Neuron (in vitro differentiated cells): ENCODE measurements around the gene TBXAS1.

Source experiments
- H2AFZ ChIP-seq: one replicate; pipeline ENCODE4 v1.6.1; 2013; ENCODE audit warnings: low read depth, mild to moderate bottlenecking, inconsistent platforms, low read length, moderate library complexity
- H3K27me3 ChIP-seq: one replicate; pipeline ENCODE4 v1.6.1; 2013; ENCODE audit warnings: low read length; ENCODE audit not compliant: insufficient read depth
- H3K36me3 ChIP-seq: one replicate; pipeline ENCODE4 v1.6.1; 2013; ENCODE audit warnings: low read length; ENCODE audit not compliant: insufficient read depth
- H3K4me1 ChIP-seq: one replicate; pipeline ENCODE4 v1.6.1; 2013; ENCODE audit warnings: low read length; ENCODE audit not compliant: insufficient read depth
- H3K4me3 ChIP-seq: 2 replicates; pipeline ENCODE4 v1.5.1; 2013; ENCODE audit warnings: mild to moderate bottlenecking, low read length, moderate library complexity
- H3K9me3 ChIP-seq: one replicate; pipeline ENCODE4 v1.6.1; 2013; ENCODE audit warnings: low read length

Gene TBXAS1

GRCh38 chr7:139959718-139960117 is 130.7 kb downstream of the TBXAS1 start:
- Histone ChIP-seq H3K4me3 (no peak overlapping the region), H2AFZ (no peak overlapping the region), H3K9me3 (no peaks in the 10 kb centered on the region), H3K4me1 (no peaks in the 10 kb centered on the region), H3K27me3 (no peaks in the 10 kb centered on the region), H3K36me3 (no peaks in the 10 kb centered on the region)

GRCh38 chr7:139960157-139960556 is 131.1 kb downstream of the TBXAS1 start:
- no peaks in the 10 kb centered on the region for H3K27me3 ChIP-seq
- no peak overlapping the region for H2AFZ ChIP-seq
- no peaks in the 10 kb centered on the region for H3K4me1 ChIP-seq
- no peaks in the 10 kb centered on the region for H3K36me3 ChIP-seq
- H3K4me3 ChIP-seq: no peak overlapping the region
- H3K9me3 ChIP-seq: no peaks in the 10 kb centered on the region

- H3K27me3 ChIP-seq: no peaks in the 10 kb centered on the region
- H3K9me3 ChIP-seq: peaks cover 2% of the 10 kb centered on the region
- H3K36me3 ChIP-seq: no peaks in the 10 kb centered on the region
- peaks cover 5% of the 10 kb centered on the region for H3K4me1 ChIP-seq
- no peak overlapping the region for H2AFZ ChIP-seq
- H3K4me3 ChIP-seq: no peak overlapping the region
Measured at GRCh38 chr7:139965942-139966628, 137.0 kb downstream of the TBXAS1 start.

GRCh38 chr7:139966949-139967348 is 137.9 kb downstream of the TBXAS1 start:
- no peak overlapping the region for H2AFZ ChIP-seq
- H3K27me3 ChIP-seq: no peaks in the 10 kb centered on the region
- H3K4me1 ChIP-seq: peaks cover 12% of the 10 kb centered on the region
- peaks cover 2% of the 10 kb centered on the region for H3K9me3 ChIP-seq
- H3K4me3 ChIP-seq: no peak overlapping the region
- H3K36me3 ChIP-seq: no peaks in the 10 kb centered on the region

GRCh38 chr7:139968931-139969330 is 139.9 kb downstream of the TBXAS1 start:
- H3K27me3 ChIP-seq: no peaks in the 10 kb centered on the region

GRCh38 chr7:139972029-139972428 is 143.0 kb downstream of the TBXAS1 start:
- no peaks in the 10 kb centered on the region for H3K27me3 ChIP-seq
- H3K9me3 ChIP-seq: peaks cover under 1% of the 10 kb centered on the region
- no peaks in the 10 kb centered on the region for H3K36me3 ChIP-seq
- peaks cover 17% of the 10 kb centered on the region for H3K4me1 ChIP-seq
- no peak overlapping the region for H2AFZ ChIP-seq
- no peak overlapping the region for H3K4me3 ChIP-seq

More at GRCh38 chr7:139968931-139969330, 139.9 kb downstream of the TBXAS1 start:
- Histone ChIP-seq H3K4me1 (peaks cover 17% of the 10 kb centered on the region), H3K4me3 (no peak overlapping the region), H3K36me3 (no peaks in the 10 kb centered on the region), H2AFZ (no peak overlapping the region), H3K9me3 (peaks cover 2% of the 10 kb centered on the region)

- peaks cover 17% of the 10 kb centered on the region for H3K4me1 ChIP-seq
- H2AFZ ChIP-seq: no peak overlapping the region
- H3K36me3 ChIP-seq: no peaks in the 10 kb centered on the region
- H3K27me3 ChIP-seq: no peaks in the 10 kb centered on the region
- no peak overlapping the region for H3K4me3 ChIP-seq
- H3K9me3 ChIP-seq: no peaks in the 10 kb centered on the region
Measured at GRCh38 chr7:139973101-139974050, 144.3 kb downstream of the TBXAS1 start.

GRCh38 chr7:139974179-139974811 is 145.2 kb downstream of the TBXAS1 start:
- Histone ChIP-seq H3K4me1 (peaks cover 17% of the 10 kb centered on the region), H3K4me3 (no peak overlapping the region), H3K36me3 (no peaks in the 10 kb centered on the region), H2AFZ (no peak overlapping the region), H3K9me3 (no peaks in the 10 kb centered on the region), H3K27me3 (no peaks in the 10 kb centered on the region)

- H3K27me3 ChIP-seq: no peaks in the 10 kb centered on the region
- H3K36me3 ChIP-seq: no peaks in the 10 kb centered on the region
- no peaks in the 10 kb centered on the region for H3K9me3 ChIP-seq
- H3K4me3 ChIP-seq: no peak overlapping the region
- H3K4me1 ChIP-seq: peaks cover 12% of the 10 kb centered on the region
- no peak overlapping the region for H2AFZ ChIP-seq
Measured at GRCh38 chr7:139976055-139976837, 147.2 kb downstream of the TBXAS1 start.

GRCh38 chr7:139976838-139977656 is 148.0 kb downstream of the TBXAS1 start:
- Histone ChIP-seq H3K4me1 (peaks cover 8% of the 10 kb centered on the region), H3K27me3 (no peaks in the 10 kb centered on the region), H2AFZ (no peak overlapping the region), H3K9me3 (no peaks in the 10 kb centered on the region), H3K4me3 (no peak overlapping the region), H3K36me3 (no peaks in the 10 kb centered on the region)

- Histone ChIP-seq H3K36me3 (no peaks in the 10 kb centered on the region), H3K9me3 (no peaks in the 10 kb centered on the region), H3K4me1 (peaks cover 4% of the 10 kb centered on the region), H3K4me3 (no peak overlapping the region), H3K27me3 (peaks cover 2% of the 10 kb centered on the region), H2AFZ (no peak overlapping the region)
Measured at GRCh38 chr7:139981511-139981895, 152.4 kb downstream of the TBXAS1 start.
